HG02970 (cell line): Measurements from ENCODE around the gene ARCN1.

Experiments used
- ATAC-seq: cut with Tn5 transposase; IDR thresholded peaks from one replicate; pipeline ENCODE4 v1.9.1; 2021; ENCODE audit warnings: mild to moderate bottlenecking, moderate library complexity, moderate number of reproducible peaks; ENCODE audit not compliant: unreplicated experiment, low FRiP score

Gene ARCN1

GRCh38 chr11:118634431-118635236 is 62.4 kb downstream of the ARCN1 start:
- no peak for ATAC-seq

- ATAC-seq = no peak
Measured at GRCh38 chr11:118635237-118635591, 63.0 kb downstream of the ARCN1 start.

- ATAC-seq = no peak
Measured at GRCh38 chr11:118635642-118636041, 63.4 kb downstream of the ARCN1 start.

- ATAC-seq = no peak
Measured at GRCh38 chr11:118636569-118637290, 64.5 kb downstream of the ARCN1 start.

- no peak for ATAC-seq
Measured at GRCh38 chr11:118638726-118639125, 66.5 kb downstream of the ARCN1 start.

- ATAC-seq = no peak
Measured at GRCh38 chr11:118639899-118640298, 67.7 kb downstream of the ARCN1 start.

GRCh38 chr11:118640332-118641154 is 68.3 kb downstream of the ARCN1 start:
- ATAC-seq = no peak

- ATAC-seq = no peak
Measured at GRCh38 chr11:118641397-118642019, 69.3 kb downstream of the ARCN1 start.

GRCh38 chr11:118643142-118643994 is 71.2 kb downstream of the ARCN1 start:
- no peak for ATAC-seq

GRCh38 chr11:118643995-118644345 is 71.8 kb downstream of the ARCN1 start:
- no peak for ATAC-seq

- ATAC-seq = no peak
Measured at GRCh38 chr11:118644496-118644895, 72.3 kb downstream of the ARCN1 start.

GRCh38 chr11:118645066-118645715 is 73.0 kb downstream of the ARCN1 start:
- ATAC-seq = no peak

GRCh38 chr11:118646393-118646792 is 74.2 kb downstream of the ARCN1 start:
- no peak for ATAC-seq

- no peak for ATAC-seq
Measured at GRCh38 chr11:118648291-118648690, 76.1 kb downstream of the ARCN1 start.

- no peak for ATAC-seq
Measured at GRCh38 chr11:118649941-118650340, 77.7 kb downstream of the ARCN1 start.

GRCh38 chr11:118650366-118650765 is 78.2 kb downstream of the ARCN1 start:
- ATAC-seq = no peak

- no peak for ATAC-seq
Measured at GRCh38 chr11:118651820-118652219, 79.6 kb downstream of the ARCN1 start.
